ENCODE data around the gene CIITA. TPM values are rescaled to one million over a fixed set of nuclear protein-coding genes. Genes with fewer than 3 reads are reported as not detected.

The CIITA gene, protein sequence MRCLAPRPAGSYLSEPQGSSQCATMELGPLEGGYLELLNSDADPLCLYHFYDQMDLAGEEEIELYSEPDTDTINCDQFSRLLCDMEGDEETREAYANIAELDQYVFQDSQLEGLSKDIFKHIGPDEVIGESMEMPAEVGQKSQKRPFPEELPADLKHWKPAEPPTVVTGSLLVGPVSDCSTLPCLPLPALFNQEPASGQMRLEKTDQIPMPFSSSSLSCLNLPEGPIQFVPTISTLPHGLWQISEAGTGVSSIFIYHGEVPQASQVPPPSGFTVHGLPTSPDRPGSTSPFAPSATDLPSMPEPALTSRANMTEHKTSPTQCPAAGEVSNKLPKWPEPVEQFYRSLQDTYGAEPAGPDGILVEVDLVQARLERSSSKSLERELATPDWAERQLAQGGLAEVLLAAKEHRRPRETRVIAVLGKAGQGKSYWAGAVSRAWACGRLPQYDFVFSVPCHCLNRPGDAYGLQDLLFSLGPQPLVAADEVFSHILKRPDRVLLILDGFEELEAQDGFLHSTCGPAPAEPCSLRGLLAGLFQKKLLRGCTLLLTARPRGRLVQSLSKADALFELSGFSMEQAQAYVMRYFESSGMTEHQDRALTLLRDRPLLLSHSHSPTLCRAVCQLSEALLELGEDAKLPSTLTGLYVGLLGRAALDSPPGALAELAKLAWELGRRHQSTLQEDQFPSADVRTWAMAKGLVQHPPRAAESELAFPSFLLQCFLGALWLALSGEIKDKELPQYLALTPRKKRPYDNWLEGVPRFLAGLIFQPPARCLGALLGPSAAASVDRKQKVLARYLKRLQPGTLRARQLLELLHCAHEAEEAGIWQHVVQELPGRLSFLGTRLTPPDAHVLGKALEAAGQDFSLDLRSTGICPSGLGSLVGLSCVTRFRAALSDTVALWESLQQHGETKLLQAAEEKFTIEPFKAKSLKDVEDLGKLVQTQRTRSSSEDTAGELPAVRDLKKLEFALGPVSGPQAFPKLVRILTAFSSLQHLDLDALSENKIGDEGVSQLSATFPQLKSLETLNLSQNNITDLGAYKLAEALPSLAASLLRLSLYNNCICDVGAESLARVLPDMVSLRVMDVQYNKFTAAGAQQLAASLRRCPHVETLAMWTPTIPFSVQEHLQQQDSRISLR
- polyA plus RNA-seq: 0.02 to 0.12 TPM (median 0.05 TPM) in 3 replicates
- not detected for polyA plus RNA-seq (2011; ENCODE audit: low read depth)
- polyA plus RNA-seq (2011; cell fraction: cytosol; rRNA removed): 0.06 TPM in 1 of 2 replicates, not detected in the other
- 0.04 and 0.05 TPM in 2 replicates for polyA plus RNA-seq (2011; cell fraction: nucleus; rRNA removed)
- polyA plus RNA-seq (2012; ENCODE audit: low replicate concordance): 0.33 and 0.35 TPM in 2 replicates
- under 0.01 TPM in 1 of 3 replicates, not detected in the others for polyA minus RNA-seq
- not detected for polyA minus RNA-seq (2011; cell fraction: cytosol; rRNA and poly(A)+ RNA removed)
- not detected in 2 replicates for polyA minus RNA-seq (2011; cell fraction: nucleus; rRNA and poly(A)+ RNA removed)

GRCh38 chr16:10876799-10877341 is at the start of gene CIITA:
CIITA (plus strand) TSS chr16:10877202; CDS start chr16:10877331, 129 bp downstream.
- no peaks in the 10 kb centered on the region for H3K36me3 ChIP-seq (ENCODE audit: control insufficient read depth in 2 of 2, extremely low read depth in 1 of 2, insufficient read depth in 2 of 2, low read length in 2 of 2)
- H3K4me1 ChIP-seq (ENCODE audit: control insufficient read depth, extremely low read depth, insufficient read depth, low read length): peaks cover 18% of the 10 kb centered on the region
- dilution Hi-C loops (cut with MboI; ENCODE audit: extremely low pct_ligation_motif_present, low sequenced_read_pairs): no loop called here
- no peak for TF ChIP-seq EZH2 (IDR thresholded peaks at IDR 0.05; ENCODE audit: low read length)
- TF ChIP-seq, protein P1, sequence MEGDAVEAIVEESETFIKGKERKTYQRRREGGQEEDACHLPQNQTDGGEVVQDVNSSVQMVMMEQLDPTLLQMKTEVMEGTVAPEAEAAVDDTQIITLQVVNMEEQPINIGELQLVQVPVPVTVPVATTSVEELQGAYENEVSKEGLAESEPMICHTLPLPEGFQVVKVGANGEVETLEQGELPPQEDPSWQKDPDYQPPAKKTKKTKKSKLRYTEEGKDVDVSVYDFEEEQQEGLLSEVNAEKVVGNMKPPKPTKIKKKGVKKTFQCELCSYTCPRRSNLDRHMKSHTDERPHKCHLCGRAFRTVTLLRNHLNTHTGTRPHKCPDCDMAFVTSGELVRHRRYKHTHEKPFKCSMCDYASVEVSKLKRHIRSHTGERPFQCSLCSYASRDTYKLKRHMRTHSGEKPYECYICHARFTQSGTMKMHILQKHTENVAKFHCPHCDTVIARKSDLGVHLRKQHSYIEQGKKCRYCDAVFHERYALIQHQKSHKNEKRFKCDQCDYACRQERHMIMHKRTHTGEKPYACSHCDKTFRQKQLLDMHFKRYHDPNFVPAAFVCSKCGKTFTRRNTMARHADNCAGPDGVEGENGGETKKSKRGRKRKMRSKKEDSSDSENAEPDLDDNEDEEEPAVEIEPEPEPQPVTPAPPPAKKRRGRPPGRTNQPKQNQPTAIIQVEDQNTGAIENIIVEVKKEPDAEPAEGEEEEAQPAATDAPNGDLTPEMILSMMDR (optimal IDR thresholded peaks at IDR 0.05 in 1 of 3, IDR thresholded peaks at IDR 0.05 in 1 of 3, conservative IDR thresholded peaks at IDR 0.05 in 1 of 3; ENCODE audit: extremely low read depth in 1 of 3, insufficient read depth in 2 of 3, low read length in 3 of 3): no peak
- no peaks in the 10 kb centered on the region for H3K9me3 ChIP-seq (ENCODE audit: control insufficient read depth, low read depth, low read length)
- H3K9ac ChIP-seq (ENCODE audit: control insufficient read depth, extremely low read depth, insufficient read depth, low read length): no peak within 1 kb of the TSS
- H3K27ac ChIP-seq (ENCODE audit: control insufficient read depth, insufficient read depth, low read length): no peak within 1 kb of the TSS
- DNase-seq (ENCODE audit: low read depth, low spot score) (peak; percentile 76), FAIRE-seq (no peak)
- H3K79me2 ChIP-seq (ENCODE audit: control insufficient read depth, insufficient read depth, low read length): no peaks in the 10 kb centered on the region
- peak within 1 kb of the TSS; percentile 9 for H3K4me2 ChIP-seq (ENCODE audit: control insufficient read depth, extremely low read depth, insufficient read depth, low read depth, low read length)
- H3K4me3 ChIP-seq (ENCODE audit: control insufficient read depth in 2 of 3, extremely low read depth in 1 of 3, insufficient read depth in 2 of 3, low read depth in 1 of 3, low read length in 3 of 3): no peak within 1 kb of the TSS
- no peak within 1 kb of the TSS for H2AFZ ChIP-seq (ENCODE audit: control insufficient read depth, low read length)
- peaks cover 4% of the 10 kb centered on the region for H4K20me1 ChIP-seq (ENCODE audit: control insufficient read depth, extremely low read depth, insufficient read depth, low read length)
- H3K27me3 ChIP-seq (ENCODE audit: control insufficient read depth, extremely low read depth, insufficient read depth, low read length): peaks cover 37% of the 10 kb centered on the region
- H3K9me1 ChIP-seq (ENCODE audit: control insufficient read depth, extremely low read depth, insufficient read depth, low read length): no peaks in the 10 kb centered on the region

GRCh38 chr16:10827691-10828341 is 49.2 kb upstream of the CIITA start:
- H3K4me3 ChIP-seq (ENCODE audit: control insufficient read depth in 2 of 3, extremely low read depth in 1 of 3, insufficient read depth in 2 of 3, low read depth in 1 of 3, low read length in 3 of 3): no peak overlapping the region
- dilution Hi-C loops (cut with MboI; ENCODE audit: extremely low pct_ligation_motif_present, low sequenced_read_pairs): no loop called here
- DNase-seq (ENCODE audit: low read depth, low spot score): no peak
- no peaks in the 10 kb centered on the region for H3K9me1 ChIP-seq (ENCODE audit: control insufficient read depth, extremely low read depth, insufficient read depth, low read length)
- no peak overlapping the region for H3K27ac ChIP-seq (ENCODE audit: control insufficient read depth, insufficient read depth, low read length)
- no peaks in the 10 kb centered on the region for H4K20me1 ChIP-seq (ENCODE audit: control insufficient read depth, extremely low read depth, insufficient read depth, low read length)
- H3K36me3 ChIP-seq (ENCODE audit: control insufficient read depth in 2 of 2, extremely low read depth in 1 of 2, insufficient read depth in 2 of 2, low read length in 2 of 2): no peaks in the 10 kb centered on the region
- H3K4me2 ChIP-seq (ENCODE audit: control insufficient read depth, extremely low read depth, insufficient read depth, low read depth, low read length): no peak overlapping the region
- H3K9me3 ChIP-seq (ENCODE audit: control insufficient read depth, low read depth, low read length): no peaks in the 10 kb centered on the region
- H3K27me3 ChIP-seq (ENCODE audit: control insufficient read depth, extremely low read depth, insufficient read depth, low read length): peaks cover 7% of the 10 kb centered on the region
- TF ChIP-seq, protein P1 (optimal IDR thresholded peaks at IDR 0.05 in 1 of 3, IDR thresholded peaks at IDR 0.05 in 1 of 3, conservative IDR thresholded peaks at IDR 0.05 in 1 of 3; ENCODE audit: extremely low read depth in 1 of 3, insufficient read depth in 2 of 3, low read length in 3 of 3): no peak
- no peak for TF ChIP-seq EZH2 (IDR thresholded peaks at IDR 0.05; ENCODE audit: low read length)
- FAIRE-seq: no peak
- no peaks in the 10 kb centered on the region for H3K79me2 ChIP-seq (ENCODE audit: control insufficient read depth, insufficient read depth, low read length)
- H2AFZ ChIP-seq (ENCODE audit: control insufficient read depth, low read length): no peak overlapping the region
- H3K9ac ChIP-seq (ENCODE audit: control insufficient read depth, extremely low read depth, insufficient read depth, low read length): no peak overlapping the region
- peaks cover 13% of the 10 kb centered on the region for H3K4me1 ChIP-seq (ENCODE audit: control insufficient read depth, extremely low read depth, insufficient read depth, low read length)

Data from keratinocyte (primary cell).